Kidney tubule cell (primary cell): ENCODE measurements around the gene AKAP8L.

Source experiments
- DNase-seq: peaks from one replicate; pipeline ENCODE4 v3.0.0-alpha.2; 2018; ENCODE audit warnings: low spot score

The AKAP8L gene

GRCh38 chr19:15432629-15433518 lies 14.1 kb upstream of the AKAP8L start:
- peak; percentile 90 for DNase-seq

GRCh38 chr19:15432018-15432494 lies 13.3 kb upstream of the AKAP8L start:
- no peak for DNase-seq

GRCh38 chr19:15431396-15432017 lies 12.7 kb upstream of the AKAP8L start:
- no peak for DNase-seq

GRCh38 chr19:15430526-15431120 lies 11.8 kb upstream of the AKAP8L start:
- DNase-seq: no peak

GRCh38 chr19:15429825-15430467 lies 11.2 kb upstream of the AKAP8L start:
- no peak for DNase-seq

- DNase-seq: no peak
These were observed 10.4 kb upstream of the AKAP8L start for GRCh38 chr19:15428956-15429824.

- no peak for DNase-seq
These were observed 9.2 kb upstream of the AKAP8L start for GRCh38 chr19:15427991-15428471.

- DNase-seq: no peak
These were observed 8.5 kb upstream of the AKAP8L start for GRCh38 chr19:15427350-15427700.

GRCh38 chr19:15426485-15427349 lies 7.9 kb upstream of the AKAP8L start:
- no peak for DNase-seq

GRCh38 chr19:15425321-15425950 lies 6.6 kb upstream of the AKAP8L start:
- no peak for DNase-seq

GRCh38 chr19:15424692-15425272 lies 6.0 kb upstream of the AKAP8L start:
- no peak for DNase-seq

- DNase-seq: no peak
These were observed 5.3 kb upstream of the AKAP8L start for GRCh38 chr19:15424121-15424520.

GRCh38 chr19:15423130-15423529 lies 4.3 kb upstream of the AKAP8L start:
- DNase-seq: no peak

- DNase-seq: no peak
These were observed 3.7 kb upstream of the AKAP8L start for GRCh38 chr19:15422296-15423075.

GRCh38 chr19:15421721-15422260 lies 3.0 kb upstream of the AKAP8L start:
- no peak for DNase-seq

- DNase-seq: no peak
These were observed 2.4 kb upstream of the AKAP8L start for GRCh38 chr19:15421136-15421695.

GRCh38 chr19:15419413-15420025 lies 731 bp upstream of the AKAP8L start:
- peak; percentile 16 for DNase-seq

GRCh38 chr19:15418231-15418578 lies 583 bp downstream of the AKAP8L start:
- peak; percentile 40 for DNase-seq
